Embryonic facial prominence (tissue), 1 donor: Measurements from ENCODE around the gene TTC7B.

Experiments
- DNase-seq: peaks from one replicate; pipeline ENCODE4 v3.0.0-alpha.2; 2016; ENCODE audit errors: extremely low spot score

Gene TTC7B

GRCh38 chr14:90489916-90490719, 326.1 kb downstream of the TTC7B start:
- no peak for DNase-seq

- DNase-seq, result no peak
Observed at GRCh38 chr14:90489306-90489705, 326.9 kb downstream of the TTC7B start.

GRCh38 chr14:90488256-90488655, 328.0 kb downstream of the TTC7B start:
- no peak for DNase-seq

- no peak for DNase-seq
Observed at GRCh38 chr14:90487462-90487861, 328.8 kb downstream of the TTC7B start.

GRCh38 chr14:90487031-90487430, 329.2 kb downstream of the TTC7B start:
- no peak for DNase-seq

- DNase-seq, result no peak
Observed at GRCh38 chr14:90484291-90484690, 331.9 kb downstream of the TTC7B start.

GRCh38 chr14:90483571-90483974, 332.7 kb downstream of the TTC7B start:
- no peak for DNase-seq

- no peak for DNase-seq
Observed at GRCh38 chr14:90483117-90483516, 333.1 kb downstream of the TTC7B start.

GRCh38 chr14:90475298-90475697, 340.9 kb downstream of the TTC7B start:
- DNase-seq, result no peak
